ENCODE data around the gene PBXIP1. TPM values are rescaled to one million over a fixed set of nuclear protein-coding genes. Genes with fewer than 3 reads are reported as not detected.

Gene PBXIP1
- total RNA-seq, 1 experiment from 2014 or later, result 21.6 TPM

GRCh38 chr1:154938604-154939399 is 17.1 kb downstream of the PBXIP1 start:
- Histone ChIP-seq H3K14ac (ENCODE audit: insufficient read depth, low read length) (no peak overlapping the region), H2BK20ac (ENCODE audit: low read depth, low read length, poor library complexity, severe bottlenecking) (no peak overlapping the region), H3K4me1 (ENCODE audit: insufficient read depth, low read length) (peaks cover 3% of the 10 kb centered on the region), H3K79me2 (ENCODE audit: insufficient read depth, low read length) (no peaks in the 10 kb centered on the region), H3K27ac (ENCODE audit: insufficient read length, low read depth, low read length) (no peak overlapping the region), H3K56ac (ENCODE audit: insufficient read length, low read depth, low read length) (no peak overlapping the region), H2BK12ac (ENCODE audit: insufficient read length, low read depth, low read length) (no peak overlapping the region), H4K91ac (ENCODE audit: insufficient read length, low read depth, low read length) (no peak overlapping the region), H3K9ac (ENCODE audit: extremely low read depth, insufficient read length, low read length) (no peak overlapping the region), H3K27me3 (ENCODE audit: insufficient read depth, low read length) (no peaks in the 10 kb centered on the region), H3K9me3 (ENCODE audit: control insufficient read depth, low read depth, low read length) (no peaks in the 10 kb centered on the region), H2AK5ac (ENCODE audit: insufficient read length, low read length) (no peak overlapping the region), H3K23ac (ENCODE audit: insufficient read length, low read depth, low read length) (no peak overlapping the region), H3K23me2 (ENCODE audit: insufficient read length, low read depth, low read length, poor library complexity, severe bottlenecking) (peaks cover 11% of the 10 kb centered on the region), H4K5ac (ENCODE audit: insufficient read length, low read depth, low read length) (no peak overlapping the region), H2BK120ac (ENCODE audit: low read depth, low read length, poor library complexity, severe bottlenecking) (no peak overlapping the region), H4K20me1 (ENCODE audit: control insufficient read depth, insufficient read depth, insufficient read length) (no peaks in the 10 kb centered on the region), H4K8ac (replicated peaks; ENCODE audit: insufficient read length, low read depth, low read length) (no peak overlapping the region), H3K4ac (ENCODE audit: low read depth, low read length) (no peak overlapping the region), H2BK5ac (ENCODE audit: insufficient read length, low read length) (no peak overlapping the region), H3K4me2 (ENCODE audit: insufficient read depth, insufficient read length, low read length) (no peak overlapping the region), H3K79me1 (ENCODE audit: insufficient read depth, low read depth, low read length, poor library complexity, severe bottlenecking) (no peaks in the 10 kb centered on the region), H3T11ph (ENCODE audit: low read length) (no peak overlapping the region), H2BK15ac (ENCODE audit: low read depth, low read length) (no peak overlapping the region), H3K18ac (ENCODE audit: insufficient read length, low read depth, low read length) (no peak overlapping the region), H2AFZ (ENCODE audit: low read length) (no peak overlapping the region)
- Mint-ChIP-seq H3K9me3 (no peaks in the 10 kb centered on the region; a peak in 2 of 5 replicates), H3K27ac (0 out of 7 replicates have a peak overlapping the region, but pooled peaks of 1 of the 3 experiments have one; percentile 11), H3K4me3 (peak overlapping the region in 1 of 2 experiments; percentile 53; a peak in 3 of 5 replicates), H3K27me3 (ENCODE audit: low read depth) (no peaks in the 10 kb centered on the region; the same call in 1 of the 2 replicates), H3K4me1 (peaks cover 33 to 36% of the 10 kb centered on the region in 2 experiments), H3K36me3 (ENCODE audit: insufficient read depth in 1 of 3, low read depth in 3 of 3) (no peaks in the 10 kb centered on the region; a peak in 1 of 7 replicates)
- TF ChIP-seq CTCF (conservative IDR thresholded peaks at IDR 0.05), result no peak
- WGBS (ENCODE audit: extremely low coverage, insufficient read length, low lambda C conversion rate), result no CpG with 5 or more reads among the region's 7 CpGs
- no peak for DNase-seq

All from H9 (cell line).